ENCODE results near the gene GIGYF1. TPM values are rescaled to one million over a fixed set of nuclear protein-coding genes. Genes with fewer than 3 reads are reported as not detected.
A peak's percentile ranks its signal among the peaks of the same experiment; 100 is the strongest.
"Not testable (repeated sequence)": the region's sequence is repeated elsewhere in the genome, so short reads cannot be mapped to it uniquely, and the experiment has no call there.

GIGYF1 gene
- total and polyA plus RNA-seq, 4 donors = 6.6 to 51.6 (median 42.1) TPM

- Histone ChIP-seq H3K27ac (ENCODE audit: low read depth in 1 of 2, low read length in 2 of 2) (peak overlapping the region in 1 of 2 donors; percentile 5), H3K36me3 (ENCODE audit: control insufficient read depth in 1 of 2, insufficient read depth in 2 of 2, low read length in 1 of 2) (no peaks in the 10 kb centered on the region), H3K4me3 (ENCODE audit: low read length in 2 of 2) (no peak overlapping the region), H3K4me1 (ENCODE audit: control insufficient read depth in 1 of 2, insufficient read depth in 2 of 2, low read length in 2 of 2) (peaks cover 0 to 3% of the 10 kb centered on the region in 2 donors), H3K9me3 (ENCODE audit: control insufficient read depth, low read length) (no peaks in the 10 kb centered on the region), H3K27me3 (ENCODE audit: control insufficient read depth in 1 of 2, insufficient read depth in 2 of 2, low read length in 1 of 2) (no peaks in the 10 kb centered on the region)
- intact Hi-C loops (cut with DNase I) = no loop called here
- ATAC-seq (ENCODE audit: low FRiP score) = no peak
- 38 to 41% methylated on average over 16 of the region's 16 CpGs for WGBS, 2 donors
- no peak for DNase-seq
Observed at GRCh38 chr7:100667331-100668068, 26.6 kb downstream of the GIGYF1 start.

- Histone ChIP-seq H3K27me3 (ENCODE audit: control insufficient read depth in 1 of 2, insufficient read depth in 2 of 2, low read length in 1 of 2) (no peaks in the 10 kb centered on the region), H3K27ac (ENCODE audit: low read depth in 1 of 2, low read length in 2 of 2) (no peak overlapping the region), H3K4me1 (ENCODE audit: control insufficient read depth in 1 of 2, insufficient read depth in 2 of 2, low read length in 2 of 2) (peaks cover 0 to 3% of the 10 kb centered on the region in 2 donors), H3K9me3 (ENCODE audit: control insufficient read depth, low read length) (no peaks in the 10 kb centered on the region), H3K4me3 (ENCODE audit: low read length in 2 of 2) (no peak overlapping the region), H3K36me3 (ENCODE audit: control insufficient read depth in 1 of 2, insufficient read depth in 2 of 2, low read length in 1 of 2) (no peaks in the 10 kb centered on the region)
- intact Hi-C loops (cut with DNase I) = no loop called here
- DNase-seq (no peak), ATAC-seq (ENCODE audit: low FRiP score) (no peak)
- WGBS, 2 donors = 96 to 97% methylated on average over 5 of the region's 5 CpGs
Observed at GRCh38 chr7:100665168-100665726, 28.8 kb downstream of the GIGYF1 start.

- H3K27me3 ChIP-seq (ENCODE audit: control insufficient read depth in 1 of 2, insufficient read depth in 2 of 2, low read length in 1 of 2); H3K36me3 ChIP-seq (ENCODE audit: control insufficient read depth in 1 of 2, insufficient read depth in 2 of 2, low read length in 1 of 2); DNase-seq; intact Hi-C loops (cut with DNase I); H3K27ac ChIP-seq (ENCODE audit: low read depth in 1 of 2, low read length in 2 of 2); H3K4me1 ChIP-seq (ENCODE audit: control insufficient read depth in 1 of 2, insufficient read depth in 2 of 2, low read length in 2 of 2); H3K9me3 ChIP-seq (ENCODE audit: control insufficient read depth, low read length); H3K4me3 ChIP-seq (ENCODE audit: low read length in 2 of 2); ATAC-seq (ENCODE audit: low FRiP score): not testable (repeated sequence)
- 67 to 70% methylated on average over 12 of the region's 12 CpGs for WGBS, 2 donors
Observed at GRCh38 chr7:100662194-100662776, 31.8 kb downstream of the GIGYF1 start.

GRCh38 chr7:100655908-100656674 lies 38.0 kb downstream of the GIGYF1 start, which contains the start of gene ACTL6B:
TSS of gene ACTL6B (minus strand) at chr7:100656448. CDS start at chr7:100656354, 94 bp downstream.
- intact Hi-C loops (cut with DNase I) = no loop called here
- no peaks in the 10 kb centered on the region for H3K27me3 ChIP-seq (ENCODE audit: control insufficient read depth in 1 of 2, insufficient read depth in 2 of 2, low read length in 1 of 2)
- peaks cover 3% of the 10 kb centered on the region for H3K9me3 ChIP-seq (ENCODE audit: control insufficient read depth, low read length)
- ATAC-seq (ENCODE audit: low FRiP score) (peak; percentile 79), DNase-seq (peak; percentile 65 to 91)
- no peaks in the 10 kb centered on the region for H3K4me1 ChIP-seq (ENCODE audit: control insufficient read depth in 1 of 2, insufficient read depth in 2 of 2, low read length in 2 of 2)
- H3K36me3 ChIP-seq (ENCODE audit: control insufficient read depth in 1 of 2, insufficient read depth in 2 of 2, low read length in 1 of 2) = no peaks in the 10 kb centered on the region
- 5 to 8% methylated on average over 45 to 63 of the region's 63 CpGs for WGBS, 2 donors
- H3K4me3 ChIP-seq (ENCODE audit: low read length in 2 of 2) = no peak within 1 kb of the TSS
- H3K27ac ChIP-seq (ENCODE audit: low read depth in 1 of 2, low read length in 2 of 2) = no peak within 1 kb of the TSS

- peaks cover 3% of the 10 kb centered on the region for H3K9me3 ChIP-seq (ENCODE audit: control insufficient read depth, low read length)
- 52 to 55% methylated on average over 22 to 25 of the region's 25 CpGs for WGBS, 2 donors
- no peak overlapping the region for H3K4me3 ChIP-seq (ENCODE audit: low read length in 2 of 2)
- no peaks in the 10 kb centered on the region for H3K36me3 ChIP-seq (ENCODE audit: control insufficient read depth in 1 of 2, insufficient read depth in 2 of 2, low read length in 1 of 2)
- DNase-seq = no peak
- intact Hi-C loops (cut with DNase I) = no loop called here
- no peak overlapping the region for H3K27ac ChIP-seq (ENCODE audit: low read depth in 1 of 2, low read length in 2 of 2)
- no peaks in the 10 kb centered on the region for H3K27me3 ChIP-seq (ENCODE audit: control insufficient read depth in 1 of 2, insufficient read depth in 2 of 2, low read length in 1 of 2)
- no peaks in the 10 kb centered on the region for H3K4me1 ChIP-seq (ENCODE audit: control insufficient read depth in 1 of 2, insufficient read depth in 2 of 2, low read length in 2 of 2)
- ATAC-seq (ENCODE audit: low FRiP score) = no peak
Observed at GRCh38 chr7:100654908-100655831, 38.9 kb downstream of the GIGYF1 start.

GRCh38 chr7:100649826-100650565 lies 44.1 kb downstream of the GIGYF1 start:
- DNase-seq (no peak), ATAC-seq (ENCODE audit: low FRiP score) (no peak)
- Histone ChIP-seq H3K27ac (ENCODE audit: low read depth in 1 of 2, low read length in 2 of 2) (no peak overlapping the region), H3K36me3 (ENCODE audit: control insufficient read depth in 1 of 2, insufficient read depth in 2 of 2, low read length in 1 of 2) (no peaks in the 10 kb centered on the region), H3K9me3 (ENCODE audit: control insufficient read depth, low read length) (peaks cover 1% of the 10 kb centered on the region), H3K4me3 (ENCODE audit: low read length in 2 of 2) (no peak overlapping the region), H3K4me1 (ENCODE audit: control insufficient read depth in 1 of 2, insufficient read depth in 2 of 2, low read length in 2 of 2) (no peaks in the 10 kb centered on the region), H3K27me3 (ENCODE audit: control insufficient read depth in 1 of 2, insufficient read depth in 2 of 2, low read length in 1 of 2) (no peaks in the 10 kb centered on the region)
- intact Hi-C loops (cut with DNase I) = no loop called here
- 74 to 78% methylated on average over 15 of the region's 15 CpGs for WGBS, 2 donors

GRCh38 chr7:100642534-100642907 lies 51.5 kb downstream of the GIGYF1 start:
- H3K36me3 ChIP-seq (ENCODE audit: control insufficient read depth in 1 of 2, insufficient read depth in 2 of 2, low read length in 1 of 2) = no peaks in the 10 kb centered on the region
- intact Hi-C loops (cut with DNase I) = no loop called here
- ATAC-seq (ENCODE audit: low FRiP score) (no peak), DNase-seq (no peak)
- H3K27me3 ChIP-seq (ENCODE audit: control insufficient read depth in 1 of 2, insufficient read depth in 2 of 2, low read length in 1 of 2) = no peaks in the 10 kb centered on the region
- WGBS, 2 donors = 27 to 41% methylated on average over 9 to 11 of the region's 11 CpGs
- no peak overlapping the region for H3K27ac ChIP-seq (ENCODE audit: low read depth in 1 of 2, low read length in 2 of 2)
- no peaks in the 10 kb centered on the region for H3K9me3 ChIP-seq (ENCODE audit: control insufficient read depth, low read length)
- H3K4me3 ChIP-seq (ENCODE audit: low read length in 2 of 2) = no peak overlapping the region
- H3K4me1 ChIP-seq (ENCODE audit: control insufficient read depth in 1 of 2, insufficient read depth in 2 of 2, low read length in 2 of 2) = no peaks in the 10 kb centered on the region
